HG02763 (cell line): Measurements from ENCODE around the gene MED8.

Experiments
- ATAC-seq: cut with Tn5 transposase; IDR thresholded peaks from one replicate; pipeline ENCODE4 v1.9.1; 2021; ENCODE audit warnings: mild to moderate bottlenecking, moderate library complexity; ENCODE audit not compliant: unreplicated experiment

MED8 gene

GRCh38 chr1:43338001-43338400 lies 51.6 kb downstream of the MED8 start:
- no peak for ATAC-seq

GRCh38 chr1:43337588-43337987 lies 52.0 kb downstream of the MED8 start, which contains the start of gene MPL:
Gene MPL, plus strand, starts transcription at chr1:43337818. Its CDS starts 31 bp downstream, at chr1:43337849.
- no peak for ATAC-seq

GRCh38 chr1:43334453-43335205 lies 55.0 kb downstream of the MED8 start:
- no peak for ATAC-seq
